Osteoblast (primary cell): Measurements from ENCODE around the gene ARHGAP10. TPM values are rescaled to one million over a fixed set of nuclear protein-coding genes. Genes with fewer than 3 reads are reported as not detected.

ENCODE experiments used
- DNase-seq: peaks from one replicate; pipeline ENCODE4 v3.0.0; 2011; ENCODE audit warnings: low spot score, mixed read lengths; ENCODE audit not compliant: insufficient read length; ENCODE audit errors: missing footprints
- H2AFZ ChIP-seq: 2 replicates; pipeline ENCODE4 v1.6.0; 2011; ENCODE audit warnings: mild to moderate bottlenecking, low read length
- H3K27ac ChIP-seq: 2 replicates; pipeline ENCODE4 v1.5.1; 2011; ENCODE audit warnings: mild to moderate bottlenecking, low read depth, low read length, moderate library complexity
- H3K27me3 ChIP-seq: 2 replicates; pipeline ENCODE4 v1.6.0; 2012; ENCODE audit warnings: mild to moderate bottlenecking, control low read depth, inconsistent platforms, low read length, moderate library complexity; ENCODE audit not compliant: insufficient read depth
- H3K36me3 ChIP-seq: 2 replicates; pipeline ENCODE4 v1.5.1; 2011; ENCODE audit warnings: mild to moderate bottlenecking, low read length, control low read depth, moderate library complexity; ENCODE audit not compliant: insufficient read depth
- H3K4me1 ChIP-seq: 2 replicates; pipeline ENCODE4 v1.5.1; 2011; ENCODE audit warnings: mild to moderate bottlenecking, low read length, control low read depth, moderate library complexity; ENCODE audit not compliant: insufficient read depth
- H3K4me2 ChIP-seq: 2 replicates; pipeline ENCODE4 v1.6.0; 2011; ENCODE audit warnings: mild to moderate bottlenecking, low read length; ENCODE audit not compliant: insufficient read depth
- H3K4me3 ChIP-seq: fragments of 200-600 bp; sonication (generic); 3 replicates; pipeline ENCODE4 v1.5.1; 2012; ENCODE audit warnings: mild to moderate bottlenecking, low read length, inconsistent platforms; ENCODE audit not compliant: insufficient read depth
- H3K79me2 ChIP-seq: 2 replicates; pipeline ENCODE4 v1.6.0; 2012; ENCODE audit warnings: mild to moderate bottlenecking, low read length, control low read depth, inconsistent platforms; ENCODE audit not compliant: insufficient read depth
- H3K9me3 ChIP-seq: 2 replicates; pipeline ENCODE4 v1.5.1; 2011; ENCODE audit warnings: low read depth, low read length, control low read depth
- H4K20me1 ChIP-seq: 2 replicates; pipeline ENCODE4 v1.6.0; 2012; ENCODE audit warnings: mild to moderate bottlenecking, low read length, control low read depth; ENCODE audit not compliant: insufficient read depth
- CTCF ChIP-seq: IDR thresholded peaks from 2 replicates; pipeline ENCODE4 v1.5.1; 2011; ENCODE audit warnings: mild to moderate bottlenecking, low read depth, low read length, moderate library complexity; ENCODE audit errors: extremely low read depth
- total RNA-seq: library from RNA; depleted of rRNA; stranded (reverse); fragments of >200 nt; gene quantifications from 2 replicates; pipeline ENCODE4 v1.2.3, GENCODE V29; 2012

ARHGAP10 gene
- total RNA-seq, 1 donor, result 31.5 TPM

GRCh38 chr4:148015058-148015457 lies 283.2 kb downstream of the ARHGAP10 start:
- TF ChIP-seq CTCF, result no peak

GRCh38 chr4:148015468-148015867 lies 283.6 kb downstream of the ARHGAP10 start:
- no peak overlapping the region for H3K4me3 ChIP-seq
- no peaks in the 10 kb centered on the region for H3K36me3 ChIP-seq
- no peak overlapping the region for H2AFZ ChIP-seq
- H3K27ac ChIP-seq, result no peak overlapping the region
- no peak for TF ChIP-seq CTCF
- H3K9me3 ChIP-seq, result no peaks in the 10 kb centered on the region
- H3K27me3 ChIP-seq, result no peaks in the 10 kb centered on the region
- DNase-seq, result no peak
- peaks cover 7% of the 10 kb centered on the region for H3K79me2 ChIP-seq
- H4K20me1 ChIP-seq, result no peaks in the 10 kb centered on the region
- no peak overlapping the region for H3K4me2 ChIP-seq
- H3K4me1 ChIP-seq, result no peaks in the 10 kb centered on the region

More at GRCh38 chr4:148015058-148015457, 283.2 kb downstream of the ARHGAP10 start:
- Histone ChIP-seq H3K79me2 (peaks cover 7% of the 10 kb centered on the region), H3K4me1 (no peaks in the 10 kb centered on the region), H3K36me3 (no peaks in the 10 kb centered on the region), H3K4me2 (no peak overlapping the region), H4K20me1 (no peaks in the 10 kb centered on the region), H3K27me3 (no peaks in the 10 kb centered on the region), H3K4me3 (no peak overlapping the region), H3K9me3 (no peaks in the 10 kb centered on the region), H3K27ac (no peak overlapping the region), H2AFZ (no peak overlapping the region)
- DNase-seq, result no peak

DNA sequence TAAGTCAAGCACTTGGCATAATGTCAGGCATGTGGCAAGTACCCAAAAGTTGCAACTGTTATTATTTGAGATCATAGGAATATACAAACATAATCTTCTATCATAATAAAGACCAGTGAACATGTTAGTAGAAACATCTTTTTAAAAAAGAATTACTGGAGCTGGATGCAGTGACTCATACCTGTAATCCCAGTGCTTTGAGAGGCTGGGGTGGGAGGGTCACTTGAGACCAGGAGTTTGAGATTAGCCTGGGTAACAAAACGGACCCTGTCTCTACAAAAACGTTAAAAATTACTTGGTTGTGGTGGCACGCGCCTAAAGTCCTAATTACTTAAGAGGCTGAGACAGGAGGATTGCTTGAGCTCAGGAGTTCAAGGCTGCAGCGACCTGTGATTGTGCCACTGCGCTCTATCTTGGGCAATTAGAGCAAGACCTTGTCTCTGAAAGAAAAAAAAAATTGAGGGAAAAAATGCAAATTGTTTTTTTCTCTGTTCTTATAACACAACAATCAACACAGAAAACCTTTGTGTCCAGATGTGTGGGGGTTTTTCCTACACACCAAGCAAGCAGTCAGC lies 284.3 kb downstream of the ARHGAP10 start:
- H3K4me3 ChIP-seq, result no peak overlapping the region
- no peaks in the 10 kb centered on the region for H4K20me1 ChIP-seq
- H3K4me2 ChIP-seq, result no peak overlapping the region
- no peak overlapping the region for H3K27ac ChIP-seq
- DNase-seq, result no peak
- no peak for TF ChIP-seq CTCF
- peaks cover 7% of the 10 kb centered on the region for H3K79me2 ChIP-seq
- no peaks in the 10 kb centered on the region for H3K4me1 ChIP-seq
- H3K36me3 ChIP-seq, result no peaks in the 10 kb centered on the region
- H2AFZ ChIP-seq, result no peak overlapping the region
- H3K9me3 ChIP-seq, result no peaks in the 10 kb centered on the region
- H3K27me3 ChIP-seq, result no peaks in the 10 kb centered on the region

DNA sequence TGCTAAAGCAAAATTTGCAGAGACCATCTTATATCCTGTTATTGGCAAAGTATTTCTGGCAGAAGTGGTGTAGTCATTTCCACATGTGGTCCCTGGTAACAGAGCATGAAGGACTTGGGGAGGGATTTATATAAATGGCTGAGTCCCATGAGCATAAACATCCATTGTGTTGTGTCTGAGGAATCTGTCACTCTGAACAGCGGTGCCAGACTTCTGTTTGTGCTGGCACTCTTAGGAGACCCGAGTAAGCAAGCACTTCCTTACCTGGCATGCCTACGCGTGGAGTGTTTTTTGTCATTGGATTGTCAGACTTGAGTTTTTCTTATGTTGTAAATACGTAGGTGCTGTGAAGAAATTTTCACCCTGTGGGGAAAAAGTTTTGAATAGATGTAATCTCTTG lies 285.9 kb downstream of the ARHGAP10 start:
- H3K4me2 ChIP-seq, result no peak overlapping the region
- H3K27me3 ChIP-seq, result no peaks in the 10 kb centered on the region
- H3K79me2 ChIP-seq, result peaks cover 2% of the 10 kb centered on the region
- H2AFZ ChIP-seq, result no peak overlapping the region
- no peaks in the 10 kb centered on the region for H4K20me1 ChIP-seq
- no peaks in the 10 kb centered on the region for H3K36me3 ChIP-seq
- H3K4me3 ChIP-seq, result no peak overlapping the region
- H3K4me1 ChIP-seq, result no peaks in the 10 kb centered on the region
- TF ChIP-seq CTCF, result no peak
- H3K9me3 ChIP-seq, result no peaks in the 10 kb centered on the region
- DNase-seq, result no peak
- H3K27ac ChIP-seq, result no peak overlapping the region
